Fibroblast of the conjunctiva (primary cell): ENCODE measurements around the gene LPO.

Source experiments
- DNase-seq: peaks from one replicate; pipeline ENCODE4 v3.0.0-alpha.2; 2010; ENCODE audit warnings: low read depth

The LPO gene

DNA sequence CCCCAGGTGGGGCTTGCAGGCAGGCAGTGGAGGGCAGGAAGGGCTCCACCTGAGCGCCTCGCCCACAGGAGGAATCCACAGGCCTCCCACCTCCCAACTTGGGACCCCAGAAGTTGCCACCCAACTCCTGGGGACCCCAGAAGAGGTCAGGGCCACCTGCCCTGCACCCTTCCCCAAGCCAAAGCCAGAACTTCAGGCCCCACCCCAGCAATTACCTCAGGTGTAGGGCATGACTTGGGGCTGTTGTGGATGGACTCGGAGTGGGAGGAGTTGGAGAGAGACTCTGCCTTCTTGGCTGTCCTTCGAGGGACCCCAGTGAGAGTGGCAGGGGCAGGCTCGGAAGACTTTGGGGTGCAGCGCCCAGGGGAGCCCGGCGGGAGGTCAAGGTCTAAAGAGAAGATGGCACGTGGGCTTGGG, 79.7 kb downstream of the LPO start:
- no peak for DNase-seq
